Activated naive CD4-positive, alpha-beta T cell treated with anti-CD3 and anti-CD28 coated beads for 36 hours (primary cell): Measurements from ENCODE around the gene MAGI3. TPM values are rescaled to one million over a fixed set of nuclear protein-coding genes. Genes with fewer than 3 reads are reported as not detected.

ENCODE experiments used
- CTCF ChIA-PET: fragments of 350-600 bp; sonication (Branson Sonifier 250); formaldehyde crosslinking; loops from one replicate; lab custom pipeline; 2021; ENCODE audit warnings: antibody characterized with exemption; lab: Charles Lee
- DNase-seq: peaks from one replicate; pipeline ENCODE4 v3.0.0-alpha.2; 2020
- H3K27ac Mint-ChIP-seq: one replicate; pipeline ENCODE4 v1.8.0; 2021; ENCODE audit warnings: mild to moderate bottlenecking, mixed read lengths
- H3K27me3 Mint-ChIP-seq: one replicate; pipeline ENCODE4 v1.8.0; 2021; ENCODE audit warnings: low read depth, mixed read lengths
- H3K36me3 Mint-ChIP-seq: one replicate; pipeline ENCODE4 v1.8.0; 2021; ENCODE audit warnings: low read depth, mixed read lengths
- H3K4me1 Mint-ChIP-seq: one replicate; pipeline ENCODE4 v1.8.0; 2021; ENCODE audit warnings: low read depth, mixed read lengths
- H3K4me3 Mint-ChIP-seq: one replicate; pipeline ENCODE4 v1.8.0; 2021; ENCODE audit warnings: mild to moderate bottlenecking, moderate library complexity, mixed read lengths
- H3K9me3 Mint-ChIP-seq: one replicate; pipeline ENCODE4 v1.8.0; 2021; ENCODE audit warnings: mixed read lengths
- intact Hi-C: fragments of 100-400 bp; cut with micrococcal nuclease; formaldehyde crosslinking; loops from one replicate; pipeline ENCODE4 v1.15.1; 2023
- total RNA-seq, 2 experiments: library from RNA; stranded (reverse); gene quantifications; one replicate each; pipeline ENCODE4 v1.2.3, GENCODE V29; 2021

MAGI3 gene
- total RNA-seq, 2 experiments from 2014 or later = 5.9 to 6.4 TPM

GRCh38 chr1:113434081-113434873 is 44.0 kb downstream of the MAGI3 start:
- intact Hi-C loops = no loop called here
- H3K4me3 Mint-ChIP-seq = no peak overlapping the region
- CTCF ChIA-PET = no interaction called here
- H3K9me3 Mint-ChIP-seq = no peaks in the 10 kb centered on the region
- H3K36me3 Mint-ChIP-seq = no peaks in the 10 kb centered on the region
- H3K4me1 Mint-ChIP-seq = no peaks in the 10 kb centered on the region
- H3K27ac Mint-ChIP-seq = no peak overlapping the region
- no peak for DNase-seq
- no peaks in the 10 kb centered on the region for H3K27me3 Mint-ChIP-seq

- Mint-ChIP-seq H3K9me3 (no peaks in the 10 kb centered on the region), H3K36me3 (no peaks in the 10 kb centered on the region), H3K4me1 (no peaks in the 10 kb centered on the region), H3K27ac (no peak overlapping the region), H3K4me3 (no peak overlapping the region), H3K27me3 (no peaks in the 10 kb centered on the region)
- intact Hi-C loops = no loop called here
- CTCF ChIA-PET = no interaction called here
- DNase-seq = no peak
Observed at GRCh38 chr1:113434874-113435175, 44.5 kb downstream of the MAGI3 start.

- intact Hi-C loops = no loop called here
- H3K4me1 Mint-ChIP-seq = no peaks in the 10 kb centered on the region
- H3K4me3 Mint-ChIP-seq = no peak overlapping the region
- no peak overlapping the region for H3K27ac Mint-ChIP-seq
- H3K9me3 Mint-ChIP-seq = no peaks in the 10 kb centered on the region
- H3K27me3 Mint-ChIP-seq = no peaks in the 10 kb centered on the region
- no peak for DNase-seq
- H3K36me3 Mint-ChIP-seq = no peaks in the 10 kb centered on the region
- CTCF ChIA-PET = no interaction called here
Observed at GRCh38 chr1:113437554-113438341, 47.4 kb downstream of the MAGI3 start.

GRCh38 chr1:113438505-113439276 is 48.4 kb downstream of the MAGI3 start:
- Mint-ChIP-seq H3K27me3 (no peaks in the 10 kb centered on the region), H3K36me3 (peaks cover 1% of the 10 kb centered on the region), H3K4me1 (no peaks in the 10 kb centered on the region), H3K9me3 (no peaks in the 10 kb centered on the region), H3K27ac (no peak overlapping the region), H3K4me3 (no peak overlapping the region)
- CTCF ChIA-PET = interaction anchor here (0.6 kb wide), 1 partner anchor 27 kb away, joined by 5 read pairs; no protein-coding TSS in a partner anchor
- no peak for DNase-seq
- intact Hi-C loops = no loop called here

GRCh38 chr1:113439277-113439670 is 49.0 kb downstream of the MAGI3 start:
- no peak for DNase-seq
- CTCF ChIA-PET = interaction anchor here (0.6 kb wide), 1 partner anchor 28 kb away, joined by 5 read pairs; no protein-coding TSS in a partner anchor
- Mint-ChIP-seq H3K27me3 (no peaks in the 10 kb centered on the region), H3K36me3 (peaks cover 2% of the 10 kb centered on the region), H3K4me1 (no peaks in the 10 kb centered on the region), H3K27ac (no peak overlapping the region), H3K9me3 (peaks cover 5% of the 10 kb centered on the region), H3K4me3 (no peak overlapping the region)
- intact Hi-C loops = no loop called here

- CTCF ChIA-PET = no interaction called here
- Mint-ChIP-seq H3K27me3 (no peaks in the 10 kb centered on the region), H3K27ac (no peak overlapping the region), H3K9me3 (peaks cover 14% of the 10 kb centered on the region), H3K4me3 (no peak overlapping the region), H3K36me3 (peaks cover 8% of the 10 kb centered on the region), H3K4me1 (no peaks in the 10 kb centered on the region)
- DNase-seq = no peak
- intact Hi-C loops = no loop called here
Observed at GRCh38 chr1:113442131-113442530, 51.8 kb downstream of the MAGI3 start.

GRCh38 chr1:113444857-113445256 is 54.5 kb downstream of the MAGI3 start:
- intact Hi-C loops = no loop called here
- CTCF ChIA-PET = no interaction called here
- Mint-ChIP-seq H3K27ac (no peak overlapping the region), H3K27me3 (no peaks in the 10 kb centered on the region), H3K36me3 (peaks cover 8% of the 10 kb centered on the region), H3K4me1 (no peaks in the 10 kb centered on the region), H3K4me3 (no peak overlapping the region), H3K9me3 (peaks cover 14% of the 10 kb centered on the region)
- no peak for DNase-seq

GRCh38 chr1:113451710-113452109 is 61.4 kb downstream of the MAGI3 start:
- H3K9me3 Mint-ChIP-seq = no peaks in the 10 kb centered on the region
- CTCF ChIA-PET = interaction anchor here (1.0 kb wide), 1 partner anchor 308 kb away, joined by 3 read pairs; no protein-coding TSS in a partner anchor
- H3K27ac Mint-ChIP-seq = no peak overlapping the region
- no peaks in the 10 kb centered on the region for H3K27me3 Mint-ChIP-seq
- intact Hi-C loops = loop anchor here (2.0 to 5.0 kb wide), 2 partner anchors 61 to 379 kb away; partner anchors contain the start of genes LRIG2 and MAGI3
- no peaks in the 10 kb centered on the region for H3K4me1 Mint-ChIP-seq
- H3K4me3 Mint-ChIP-seq = no peak overlapping the region
- H3K36me3 Mint-ChIP-seq = no peaks in the 10 kb centered on the region
- no peak for DNase-seq

GRCh38 chr1:113452921-113453770 is 62.8 kb downstream of the MAGI3 start:
- intact Hi-C loops = loop anchor here (1.0 to 5.0 kb wide), 3 partner anchors 62 to 381 kb away; partner anchors contain the start of genes LRIG2 and MAGI3
- DNase-seq = peak; percentile 18
- H3K4me1 Mint-ChIP-seq = no peaks in the 10 kb centered on the region
- H3K4me3 Mint-ChIP-seq = no peak overlapping the region
- no peaks in the 10 kb centered on the region for H3K36me3 Mint-ChIP-seq
- H3K9me3 Mint-ChIP-seq = no peaks in the 10 kb centered on the region
- CTCF ChIA-PET = interaction anchor here (0.7 to 1.5 kb wide), 7 partner anchors 10 to 315 kb away, joined by 3 to 12 read pairs (median 3); no protein-coding TSS in a partner anchor
- no peak overlapping the region for H3K27ac Mint-ChIP-seq
- H3K27me3 Mint-ChIP-seq = no peaks in the 10 kb centered on the region

GRCh38 chr1:113453771-113454083 is 63.4 kb downstream of the MAGI3 start:
- intact Hi-C loops = loop anchor here (1.0 to 5.0 kb wide), 3 partner anchors 63 to 381 kb away; partner anchors contain the start of genes LRIG2 and MAGI3

GRCh38 chr1:113455374-113455773 is 65.1 kb downstream of the MAGI3 start:
- H3K36me3 Mint-ChIP-seq = peaks cover 3% of the 10 kb centered on the region
- intact Hi-C loops = no loop called here
- CTCF ChIA-PET = no interaction called here
- H3K27me3 Mint-ChIP-seq = no peaks in the 10 kb centered on the region
- no peak overlapping the region for H3K4me3 Mint-ChIP-seq
- no peaks in the 10 kb centered on the region for H3K4me1 Mint-ChIP-seq
- H3K27ac Mint-ChIP-seq = no peak overlapping the region
- no peaks in the 10 kb centered on the region for H3K9me3 Mint-ChIP-seq
- no peak for DNase-seq

More at GRCh38 chr1:113453771-113454083, 63.4 kb downstream of the MAGI3 start:
- Mint-ChIP-seq H3K27me3 (no peaks in the 10 kb centered on the region), H3K9me3 (no peaks in the 10 kb centered on the region), H3K27ac (no peak overlapping the region), H3K36me3 (no peaks in the 10 kb centered on the region), H3K4me3 (no peak overlapping the region), H3K4me1 (no peaks in the 10 kb centered on the region)
- DNase-seq = no peak
- CTCF ChIA-PET = interaction anchor here (0.7 to 1.5 kb wide), 7 partner anchors 11 to 316 kb away, joined by 3 to 12 read pairs (median 3); no protein-coding TSS in a partner anchor
